ENCODE results near the gene HGD.

- TF ChIP-seq ZKSCAN8 (CRISPR knock-in tag; IDR thresholded peaks at IDR 0.05; ENCODE audit: borderline replicate concordance) = no peak
- no peak for TF ChIP-seq PHF20 (CRISPR knock-in tag; IDR thresholded peaks at IDR 0.05)
- no peak for TF ChIP-seq MYC (CRISPR knock-in tag; IDR thresholded peaks at IDR 0.05; ENCODE audit: borderline replicate concordance)
- TF ChIP-seq MED13 (CRISPR knock-in tag; IDR thresholded peaks at IDR 0.05) = no peak
- TF ChIP-seq BCL3 (CRISPR knock-in tag; IDR thresholded peaks at IDR 0.05) = no peak
- no peak for TF ChIP-seq MAFK (conservative IDR thresholded peaks at IDR 0.05 in 1 of 2, IDR thresholded peaks at IDR 0.05 in 1 of 2; ENCODE audit: low read length in 2 of 2)
- no peak for TF ChIP-seq CTCF (CRISPR knock-in tag; IDR thresholded peaks at IDR 0.05)
- TF ChIP-seq TARDBP (CRISPR knock-in tag; IDR thresholded peaks at IDR 0.05) = no peak
- no peak for TF ChIP-seq ZBTB40 (IDR thresholded peaks at IDR 0.05)
- no peak for TF ChIP-seq ZBTB40 (CRISPR knock-in tag; IDR thresholded peaks at IDR 0.05)
- TF ChIP-seq EZH2 (conservative IDR thresholded peaks at IDR 0.05; ENCODE audit: low read depth, low read length) = no peak
- no peak for TF ChIP-seq CREB1 (IDR thresholded peaks at IDR 0.05)
- no peak for TF ChIP-seq CREB1 (CRISPR knock-in tag; IDR thresholded peaks at IDR 0.05)
- TF ChIP-seq CBFB (CRISPR knock-in tag; IDR thresholded peaks at IDR 0.05) = no peak
- no peak for TF ChIP-seq AFF4 (CRISPR knock-in tag; IDR thresholded peaks at IDR 0.05)
Measured at GRCh38 chr3:120608506-120608905, 73.5 kb downstream of the HGD start.

Data from HepG2 (cell line).